Hippocampal formation (tissue), 2 donors: ENCODE measurements around the gene PDE8B.

ENCODE experiments used
- DNase-seq, 2 donors: peaks; one replicate each; lab custom pipeline; 2025; lab: John Stamatoyannopoulos, UW

The PDE8B gene

GRCh38 chr5:77230727-77231470, 20.4 kb downstream of the PDE8B start:
- no peak for DNase-seq

- no peak for DNase-seq
Measured at GRCh38 chr5:77231471-77232138, 21.1 kb downstream of the PDE8B start.

- DNase-seq, result no peak
Measured at GRCh38 chr5:77232574-77233358, 22.3 kb downstream of the PDE8B start.

- DNase-seq, result no peak
Measured at GRCh38 chr5:77235846-77236721, 25.6 kb downstream of the PDE8B start.

GRCh38 chr5:77239126-77239741, 28.8 kb downstream of the PDE8B start:
- no peak for DNase-seq

- no peak for DNase-seq
Measured at GRCh38 chr5:77241444-77241843, 31.0 kb downstream of the PDE8B start.

- no peak for DNase-seq
Measured at GRCh38 chr5:77249475-77249874, 39.0 kb downstream of the PDE8B start.

- no peak for DNase-seq
Measured at GRCh38 chr5:77250021-77250420, 39.5 kb downstream of the PDE8B start.

GRCh38 chr5:77251921-77252320, 41.4 kb downstream of the PDE8B start:
- no peak for DNase-seq

- DNase-seq, result no peak
Measured at GRCh38 chr5:77255617-77256016, 45.1 kb downstream of the PDE8B start.

- no peak for DNase-seq
Measured at GRCh38 chr5:77256406-77256805, 45.9 kb downstream of the PDE8B start.

- DNase-seq, result no peak
Measured at GRCh38 chr5:77258652-77259051, 48.2 kb downstream of the PDE8B start.

- DNase-seq, result no peak
Measured at GRCh38 chr5:77259476-77259875, 49.0 kb downstream of the PDE8B start.

- DNase-seq, result no peak
Measured at GRCh38 chr5:77262697-77263096, 52.2 kb downstream of the PDE8B start.

GRCh38 chr5:77266291-77266690, 55.8 kb downstream of the PDE8B start:
- DNase-seq, result no peak

GRCh38 chr5:77267496-77267895, 57.0 kb downstream of the PDE8B start:
- DNase-seq, result no peak

GRCh38 chr5:77272206-77272605, 61.7 kb downstream of the PDE8B start:
- DNase-seq, result no peak

GRCh38 chr5:77277759-77278158, 67.3 kb downstream of the PDE8B start:
- no peak for DNase-seq

- DNase-seq, result no peak
Measured at GRCh38 chr5:77280036-77280435, 69.6 kb downstream of the PDE8B start.

- DNase-seq, result no peak
Measured at GRCh38 chr5:77281969-77282336, 71.5 kb downstream of the PDE8B start.

GRCh38 chr5:77282337-77283027, 72.0 kb downstream of the PDE8B start:
- DNase-seq, result no peak
